Measurements from ENCODE around the gene VDAC2. TPM values are rescaled to one million over a fixed set of nuclear protein-coding genes. Genes with fewer than 3 reads are reported as not detected.

The VDAC2 gene
- total RNA-seq, 2 experiments from 2014 or later: 81.4 to 182 TPM

DNA sequence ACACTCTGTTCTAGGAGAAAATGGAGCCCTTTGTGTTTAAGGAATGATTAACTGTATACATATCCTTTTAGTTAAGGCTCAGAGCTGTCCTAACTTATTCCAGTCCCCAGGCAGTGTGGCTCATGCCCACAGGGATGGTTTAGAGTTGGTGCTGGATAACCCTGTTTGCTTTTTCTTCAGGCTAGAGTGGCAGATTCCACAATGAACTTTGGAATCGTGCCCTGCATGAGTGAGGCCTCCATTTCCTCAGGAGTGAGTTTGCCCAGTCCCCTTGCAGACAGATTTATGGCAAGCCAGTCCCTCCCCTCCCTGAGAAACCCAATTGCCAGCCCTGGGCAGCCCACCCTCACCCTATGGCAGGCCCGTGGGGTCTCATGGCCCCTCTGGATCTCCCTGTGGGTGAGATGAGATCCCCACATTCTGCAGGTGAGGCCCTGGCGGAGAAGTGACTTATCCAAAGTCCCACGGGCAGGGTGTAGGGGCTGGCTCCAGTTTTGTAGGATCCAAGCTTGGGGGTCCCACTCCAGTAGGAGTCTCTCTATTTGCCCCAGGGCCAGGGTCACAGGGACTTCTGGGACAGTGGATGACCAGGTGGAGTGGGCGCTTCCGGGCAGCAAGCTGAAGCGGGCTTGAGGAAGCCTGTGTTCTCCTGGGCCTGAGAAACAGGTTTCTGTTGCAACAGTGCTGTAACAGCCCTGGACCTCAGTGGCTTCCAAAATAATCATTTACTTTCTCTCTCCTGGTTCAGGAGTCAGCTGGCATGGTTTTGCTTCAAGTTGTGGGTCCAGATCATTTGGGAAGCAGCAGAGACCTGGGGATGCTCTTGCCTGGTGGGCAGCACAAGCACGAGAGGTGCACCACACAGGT, 34.1 kb downstream of the VDAC2 start:
- no peaks in the 10 kb centered on the region for H3K79me2 ChIP-seq (ENCODE audit: insufficient read depth, low read depth, low read length)
- TF ChIP-seq EZH2phosphoT487 (IDR thresholded peaks at IDR 0.05; ENCODE audit: borderline replicate concordance, low read depth, low read length): no peak
- TF ChIP-seq, protein P1, sequence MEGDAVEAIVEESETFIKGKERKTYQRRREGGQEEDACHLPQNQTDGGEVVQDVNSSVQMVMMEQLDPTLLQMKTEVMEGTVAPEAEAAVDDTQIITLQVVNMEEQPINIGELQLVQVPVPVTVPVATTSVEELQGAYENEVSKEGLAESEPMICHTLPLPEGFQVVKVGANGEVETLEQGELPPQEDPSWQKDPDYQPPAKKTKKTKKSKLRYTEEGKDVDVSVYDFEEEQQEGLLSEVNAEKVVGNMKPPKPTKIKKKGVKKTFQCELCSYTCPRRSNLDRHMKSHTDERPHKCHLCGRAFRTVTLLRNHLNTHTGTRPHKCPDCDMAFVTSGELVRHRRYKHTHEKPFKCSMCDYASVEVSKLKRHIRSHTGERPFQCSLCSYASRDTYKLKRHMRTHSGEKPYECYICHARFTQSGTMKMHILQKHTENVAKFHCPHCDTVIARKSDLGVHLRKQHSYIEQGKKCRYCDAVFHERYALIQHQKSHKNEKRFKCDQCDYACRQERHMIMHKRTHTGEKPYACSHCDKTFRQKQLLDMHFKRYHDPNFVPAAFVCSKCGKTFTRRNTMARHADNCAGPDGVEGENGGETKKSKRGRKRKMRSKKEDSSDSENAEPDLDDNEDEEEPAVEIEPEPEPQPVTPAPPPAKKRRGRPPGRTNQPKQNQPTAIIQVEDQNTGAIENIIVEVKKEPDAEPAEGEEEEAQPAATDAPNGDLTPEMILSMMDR (conservative IDR thresholded peaks at IDR 0.05; ENCODE audit: low read length): no peak
- no peak overlapping the region for H3K4me2 ChIP-seq (ENCODE audit: low read length)
- no peak overlapping the region for H3K4me3 ChIP-seq (ENCODE audit: low read depth, low read length, poor library complexity, severe bottlenecking)
- ChIA-PET POLR2A (no interaction called here), CTCF (ENCODE audit: unreplicated experiment) (no interaction called here)
- BruUV-seq (replicated peaks): no TSS peak
- no peak for DNase-seq (ENCODE audit: low spot score)
- H3K36me3 ChIP-seq (ENCODE audit: insufficient read depth, low read length): no peaks in the 10 kb centered on the region
- intact Hi-C loops (cut with micrococcal nuclease; ENCODE audit: unreplicated experiment): no loop called here
- no peak overlapping the region for H3K27ac ChIP-seq (ENCODE audit: low read depth, low read length, poor library complexity, severe bottlenecking)
- H4K20me1 ChIP-seq (ENCODE audit: insufficient read depth, low read length): no peaks in the 10 kb centered on the region
- H3K4me1 ChIP-seq (ENCODE audit: insufficient read depth, low read length, poor library complexity, severe bottlenecking): no peaks in the 10 kb centered on the region
- no peaks in the 10 kb centered on the region for H3K9me3 ChIP-seq (ENCODE audit: low read length)
- no peak overlapping the region for H2AFZ ChIP-seq (ENCODE audit: low read length)
- H3K9me2 ChIP-seq (ENCODE audit: insufficient read depth, low read length): no peaks in the 10 kb centered on the region

DNA sequence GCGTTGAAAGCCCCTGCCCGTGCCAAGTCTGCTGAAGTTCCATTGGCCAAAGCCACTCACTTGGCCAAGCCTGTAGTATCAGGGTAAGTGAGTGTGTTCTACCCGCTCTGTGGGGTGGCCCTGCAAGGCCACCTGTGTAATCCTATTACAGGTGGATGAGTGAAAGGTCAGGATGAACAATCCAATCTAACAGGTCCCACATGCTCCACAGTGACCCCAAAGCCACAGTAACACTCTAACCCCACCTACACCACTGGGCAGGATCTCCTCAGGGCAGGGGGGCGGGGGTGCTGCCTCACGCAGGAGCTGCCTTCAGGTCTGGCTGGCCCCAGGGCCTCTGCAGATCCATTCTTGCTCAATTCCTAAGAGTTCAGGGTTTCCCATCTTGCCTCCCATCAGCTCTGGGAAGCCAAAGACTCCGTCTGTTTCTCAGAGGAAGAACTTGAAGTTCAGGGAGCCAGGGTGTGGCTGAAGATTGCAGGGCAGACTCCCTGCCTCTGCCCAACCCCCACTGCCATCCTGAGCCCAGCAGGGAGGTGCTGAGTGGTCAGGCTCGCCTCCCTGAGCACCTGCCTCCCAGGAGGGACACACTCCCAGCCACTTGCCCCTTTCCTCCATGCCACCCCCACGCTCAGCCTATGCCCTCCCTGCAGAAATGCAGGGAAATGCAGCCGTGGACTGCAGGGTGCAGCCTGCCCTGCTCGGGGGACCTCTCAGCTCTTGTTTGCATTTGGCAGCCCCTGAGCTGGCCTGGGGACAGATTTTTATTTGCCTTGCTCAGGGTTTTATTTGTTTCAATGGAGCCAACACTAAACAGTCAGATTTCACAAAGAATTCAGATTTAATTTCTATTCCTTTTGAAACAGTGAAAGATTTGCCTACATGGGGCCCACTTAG, 35.0 kb downstream of the VDAC2 start:
- CTCF ChIA-PET (ENCODE audit: unreplicated experiment): no interaction called here
- POLR2A ChIA-PET: no interaction called here
- H4K20me1 ChIP-seq (ENCODE audit: insufficient read depth, low read length): no peaks in the 10 kb centered on the region
- no peaks in the 10 kb centered on the region for H3K9me2 ChIP-seq (ENCODE audit: insufficient read depth, low read length)
- H3K9me3 ChIP-seq (ENCODE audit: low read length): no peaks in the 10 kb centered on the region
- no peak overlapping the region for H3K4me2 ChIP-seq (ENCODE audit: low read length)
- BruUV-seq (replicated peaks): no TSS peak
- H3K4me3 ChIP-seq (ENCODE audit: low read depth, low read length, poor library complexity, severe bottlenecking): no peak overlapping the region
- intact Hi-C loops (cut with micrococcal nuclease; ENCODE audit: unreplicated experiment): no loop called here
- H3K4me1 ChIP-seq (ENCODE audit: insufficient read depth, low read length, poor library complexity, severe bottlenecking): no peaks in the 10 kb centered on the region
- no peaks in the 10 kb centered on the region for H3K36me3 ChIP-seq (ENCODE audit: insufficient read depth, low read length)
- no peak for DNase-seq (ENCODE audit: low spot score)
- no peak overlapping the region for H2AFZ ChIP-seq (ENCODE audit: low read length)
- H3K27ac ChIP-seq (ENCODE audit: low read depth, low read length, poor library complexity, severe bottlenecking): no peak overlapping the region
- TF ChIP-seq, protein P1 (conservative IDR thresholded peaks at IDR 0.05; ENCODE audit: low read length): no peak
- no peak for TF ChIP-seq EZH2phosphoT487 (IDR thresholded peaks at IDR 0.05; ENCODE audit: borderline replicate concordance, low read depth, low read length)
- no peaks in the 10 kb centered on the region for H3K79me2 ChIP-seq (ENCODE audit: insufficient read depth, low read depth, low read length)

All from OCI-LY7 (cell line).